OCI-M2 (cell line): ENCODE data around the gene PALLD.
A peak's percentile ranks its signal among the peaks of the same experiment; 100 is the strongest.

Experiments used
- DNase-seq: peaks from one replicate; lab custom pipeline; 2025; ENCODE audit not compliant: unreplicated experiment; lab: John Stamatoyannopoulos, UW

The PALLD gene

DNA sequence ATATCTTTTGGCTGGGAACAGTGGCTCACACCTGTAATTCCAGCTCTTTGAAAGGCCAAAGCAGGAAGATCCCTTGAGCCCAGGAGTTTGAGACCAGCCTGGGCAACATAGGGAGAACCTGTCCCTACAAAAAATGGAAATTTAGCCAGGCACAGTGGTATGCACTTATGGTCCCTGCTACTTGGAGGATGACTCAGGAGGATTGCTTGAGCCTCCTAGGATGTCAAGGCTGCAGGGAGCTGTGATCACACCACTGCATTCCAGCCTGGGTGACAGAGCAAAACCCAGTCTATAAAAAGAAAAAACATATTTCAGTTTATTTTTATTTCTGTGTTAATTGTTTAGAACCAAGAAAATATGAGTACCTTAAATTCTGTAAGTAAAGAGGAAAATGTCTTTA lies 389.5 kb downstream of the PALLD start:
- DNase-seq, result no peak

DNA sequence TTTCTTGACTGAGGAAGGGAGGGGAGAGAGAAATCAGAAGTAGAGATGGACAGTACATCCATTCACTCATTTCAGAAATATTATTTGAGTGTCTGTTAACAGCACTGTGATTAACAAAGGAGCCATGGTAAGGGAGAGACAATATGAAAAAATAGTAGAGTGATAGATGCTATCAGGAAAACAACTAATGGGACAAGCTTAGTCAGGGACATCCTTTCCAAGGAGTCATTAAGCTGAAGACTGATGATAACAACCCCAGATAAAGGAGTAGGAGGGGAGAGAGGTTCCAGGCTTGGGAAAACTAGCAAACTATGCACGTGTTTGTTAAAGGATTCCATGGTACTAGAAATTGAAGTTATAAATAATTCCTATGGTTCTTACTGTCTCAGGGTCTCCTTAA lies 391.0 kb downstream of the PALLD start:
- DNase-seq, result no peak

DNA sequence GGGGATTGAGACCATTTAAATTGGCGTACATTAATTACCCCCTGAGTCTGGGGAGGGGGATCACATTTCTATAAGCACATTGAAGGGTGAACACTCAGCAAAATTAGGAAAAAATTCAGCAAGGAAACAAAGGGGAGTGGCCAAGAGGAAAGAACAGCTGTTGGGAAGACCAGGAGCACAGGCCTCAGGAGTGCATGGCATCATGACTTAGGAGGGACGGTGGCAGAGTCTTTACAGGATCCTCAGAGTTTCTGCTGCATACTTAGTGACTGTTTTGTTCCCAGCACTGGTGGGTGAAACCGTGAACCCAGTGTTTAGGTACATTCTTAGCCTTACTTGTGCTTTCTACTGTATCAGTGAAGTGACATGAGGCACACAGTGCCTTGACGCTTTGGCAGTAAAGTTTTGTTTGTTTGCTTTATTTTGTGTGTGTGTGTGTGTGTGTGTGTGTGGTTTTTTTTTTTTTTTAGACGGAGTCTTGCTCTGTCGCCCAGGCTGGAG lies 391.9 kb downstream of the PALLD start:
- no peak for DNase-seq

DNA sequence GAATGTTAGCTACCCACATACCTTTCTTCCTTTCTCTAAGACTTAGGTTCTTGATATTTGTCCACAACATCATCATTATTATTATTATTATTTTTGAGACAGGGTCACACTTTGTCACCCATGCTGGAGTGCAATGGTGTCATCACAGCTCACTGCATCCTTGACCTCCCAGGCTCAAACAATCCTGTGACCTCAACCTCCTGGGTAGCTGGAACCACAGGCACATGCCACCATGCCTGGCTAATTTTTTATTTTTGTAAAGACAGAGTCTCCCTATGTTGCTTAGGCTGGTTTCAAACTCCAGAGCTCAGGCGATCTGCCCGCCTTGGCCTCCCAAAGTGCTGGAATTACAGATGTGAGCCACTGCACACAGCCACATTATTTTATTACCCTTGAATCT lies 394.2 kb downstream of the PALLD start:
- DNase-seq, result no peak

DNA sequence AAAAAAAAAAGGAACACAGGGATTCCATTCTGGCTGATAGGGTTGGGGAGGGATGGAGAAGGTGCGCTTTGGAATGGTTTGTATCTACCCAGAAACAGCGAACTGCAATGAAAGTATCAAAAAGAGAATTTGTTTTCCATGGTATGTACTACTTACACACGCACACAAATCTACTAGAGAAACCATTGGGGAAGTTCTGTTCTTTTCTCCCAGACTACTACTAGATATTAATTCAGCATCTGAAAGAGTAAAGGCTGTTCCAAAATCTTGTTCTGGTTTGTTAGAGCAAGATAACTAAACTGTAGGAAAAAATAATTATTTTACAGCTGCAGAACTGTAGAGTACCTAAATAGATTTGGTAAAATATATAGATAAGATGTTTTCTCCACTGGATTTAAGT lies 394.8 kb downstream of the PALLD start:
- DNase-seq, result no peak

DNA sequence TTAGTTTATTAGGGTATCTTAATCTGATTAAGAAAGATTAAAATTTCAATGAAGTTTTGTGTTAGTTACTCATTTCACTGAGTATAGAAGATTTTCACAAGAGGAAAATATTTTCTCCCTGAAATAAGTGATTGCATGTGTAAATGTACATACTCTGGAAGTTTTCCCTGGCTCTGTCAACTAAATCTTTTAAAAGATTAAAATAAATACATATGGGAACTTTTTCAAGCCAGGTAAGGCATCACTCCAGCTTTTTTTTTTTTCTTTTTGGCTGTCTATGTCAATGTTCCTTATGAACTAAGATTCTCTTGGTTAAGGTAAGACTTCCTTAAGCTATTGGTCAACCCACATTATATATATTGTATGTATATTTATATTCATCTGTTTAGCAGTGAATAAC lies 395.6 kb downstream of the PALLD start:
- DNase-seq, result no peak

DNA sequence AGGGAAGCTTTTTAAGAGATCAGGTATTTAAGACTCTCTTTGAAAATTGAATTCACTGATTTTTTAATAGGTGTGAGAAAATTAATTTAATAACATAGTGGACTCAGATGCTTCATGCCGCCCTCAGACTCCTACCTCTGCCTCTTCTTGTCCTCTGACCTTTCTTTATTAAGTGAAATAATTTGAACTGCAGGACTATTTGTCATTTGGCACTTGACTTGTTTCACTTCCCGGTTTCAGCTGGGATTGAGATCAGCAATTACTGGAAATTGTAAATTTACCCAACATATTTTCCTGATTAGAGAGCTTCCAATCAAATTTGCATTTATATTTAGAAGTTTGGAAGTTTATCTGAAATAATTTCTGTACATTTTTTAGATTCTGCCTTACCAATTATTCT lies 396.4 kb downstream of the PALLD start:
- DNase-seq, result no peak

DNA sequence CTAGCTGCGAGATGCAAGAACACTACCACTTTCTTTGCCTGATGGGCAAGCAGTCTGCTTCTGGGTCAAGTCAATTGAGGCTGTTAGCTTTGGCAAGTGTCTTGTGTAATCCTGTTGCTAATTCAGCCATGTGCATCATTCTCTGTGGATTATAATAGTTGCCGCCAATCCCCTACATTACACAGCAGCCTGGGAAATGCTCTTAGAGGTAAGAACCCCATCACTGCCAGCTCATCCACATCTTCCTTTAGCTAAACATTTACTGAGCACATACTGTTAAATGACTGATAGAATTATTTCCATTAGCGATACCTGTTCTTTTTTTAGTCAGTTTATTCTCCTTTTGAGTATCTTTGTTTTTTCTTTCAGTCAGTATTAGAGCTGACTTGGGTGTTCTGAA lies 397.0 kb downstream of the PALLD start:
- no peak for DNase-seq

DNA sequence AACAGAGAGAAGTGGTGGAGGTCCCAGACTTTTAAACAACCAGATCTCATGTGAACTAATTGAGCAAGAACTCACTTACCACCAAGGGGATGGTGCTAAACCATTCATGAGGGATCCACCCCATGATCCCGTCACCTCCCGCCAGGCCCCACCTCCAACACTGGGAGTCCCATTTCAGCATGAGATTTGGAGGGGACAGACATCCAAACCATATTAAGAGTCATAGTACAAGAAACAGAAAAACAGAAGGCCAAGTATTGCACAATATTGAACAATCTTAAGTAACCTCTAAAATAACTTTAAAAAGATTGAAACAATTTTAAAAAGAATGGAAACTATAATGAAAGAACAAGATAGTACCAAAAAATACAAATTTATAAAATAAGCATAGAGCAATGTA lies 403.2 kb downstream of the PALLD start:
- DNase-seq, result no peak

DNA sequence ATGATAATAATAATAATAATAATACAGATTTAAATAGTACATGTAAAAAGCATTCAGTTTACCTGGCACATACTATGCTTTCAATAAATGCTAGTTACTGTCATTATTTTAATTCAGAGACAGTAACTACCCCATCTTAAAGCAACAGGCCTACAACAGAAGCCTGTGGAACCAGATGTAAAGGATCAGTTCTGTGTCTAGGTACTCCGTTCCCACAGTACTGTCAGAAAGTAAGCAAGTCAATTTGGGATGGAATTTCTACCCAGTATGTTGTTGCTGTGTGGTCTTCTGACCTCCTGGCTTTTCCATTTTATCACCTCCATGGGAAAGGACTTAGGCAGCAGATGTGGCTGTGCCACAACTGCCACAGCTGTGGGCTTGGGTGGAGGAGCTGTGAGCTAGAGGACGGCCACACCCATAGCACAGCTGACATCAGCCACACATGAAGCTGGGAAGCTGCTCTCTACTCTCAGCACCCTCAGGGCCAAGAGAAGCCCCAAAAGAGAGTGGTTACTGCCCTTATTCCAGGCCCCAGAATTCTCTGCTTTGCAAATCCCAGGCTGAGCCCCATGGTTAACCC lies 410.4 kb downstream of the PALLD start:
- no peak for DNase-seq

DNA sequence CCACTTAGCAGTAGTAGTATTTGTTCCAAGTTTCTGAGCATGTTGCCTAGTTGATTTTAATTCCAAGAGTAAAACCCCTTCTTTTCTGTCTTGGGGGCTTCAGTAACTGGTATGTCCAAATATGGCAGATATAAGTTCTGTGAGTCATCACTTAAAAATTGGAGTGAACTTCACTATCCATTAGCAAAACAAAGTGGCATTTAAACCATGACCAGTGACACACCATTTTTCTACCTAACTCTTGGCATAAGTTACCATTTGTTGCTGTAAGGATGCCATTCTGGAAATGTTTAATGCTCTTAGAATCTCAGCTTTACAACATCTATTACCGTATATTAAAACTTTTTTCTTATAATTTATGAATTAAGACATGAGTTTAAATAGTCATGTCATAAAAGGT lies 411.2 kb downstream of the PALLD start:
- no peak for DNase-seq

DNA sequence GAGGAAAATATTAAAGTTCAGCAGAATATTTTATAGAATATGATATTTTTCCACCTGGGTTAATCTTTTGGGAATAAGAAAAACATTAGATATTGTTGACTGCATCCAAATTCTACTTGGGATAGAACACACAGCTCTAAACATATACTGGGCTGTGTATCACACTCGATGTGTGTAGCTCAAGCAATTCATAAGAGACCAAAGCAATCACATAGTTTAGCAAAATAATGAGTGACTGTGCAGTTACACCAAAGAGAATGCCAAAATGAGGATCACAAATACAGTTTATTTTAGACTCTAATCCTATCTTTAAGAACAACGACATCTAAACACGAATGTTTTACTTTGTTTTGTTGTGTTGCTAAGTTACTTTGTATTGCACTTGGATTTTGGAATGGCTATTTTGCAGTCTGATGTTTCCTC lies 412.0 kb downstream of the PALLD start:
- no peak for DNase-seq

DNA sequence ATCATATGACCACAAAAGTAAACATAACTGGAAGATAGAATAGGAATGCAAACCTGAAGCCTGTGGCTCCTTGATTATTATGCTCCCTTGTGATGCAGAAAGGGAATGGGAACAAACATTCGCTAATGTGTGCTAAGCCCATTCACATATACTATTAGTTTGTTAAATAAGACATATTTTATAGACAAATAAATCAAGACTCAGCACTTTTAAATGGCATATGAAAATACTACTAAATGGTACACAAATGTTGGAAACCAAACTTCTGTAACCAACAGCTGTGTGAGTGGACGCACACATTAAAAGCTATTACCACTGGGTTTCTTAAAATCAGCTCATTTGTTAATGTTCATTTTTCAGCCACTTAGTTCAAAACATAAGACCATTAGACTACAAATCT lies 417.2 kb downstream of the PALLD start:
- no peak for DNase-seq

DNA sequence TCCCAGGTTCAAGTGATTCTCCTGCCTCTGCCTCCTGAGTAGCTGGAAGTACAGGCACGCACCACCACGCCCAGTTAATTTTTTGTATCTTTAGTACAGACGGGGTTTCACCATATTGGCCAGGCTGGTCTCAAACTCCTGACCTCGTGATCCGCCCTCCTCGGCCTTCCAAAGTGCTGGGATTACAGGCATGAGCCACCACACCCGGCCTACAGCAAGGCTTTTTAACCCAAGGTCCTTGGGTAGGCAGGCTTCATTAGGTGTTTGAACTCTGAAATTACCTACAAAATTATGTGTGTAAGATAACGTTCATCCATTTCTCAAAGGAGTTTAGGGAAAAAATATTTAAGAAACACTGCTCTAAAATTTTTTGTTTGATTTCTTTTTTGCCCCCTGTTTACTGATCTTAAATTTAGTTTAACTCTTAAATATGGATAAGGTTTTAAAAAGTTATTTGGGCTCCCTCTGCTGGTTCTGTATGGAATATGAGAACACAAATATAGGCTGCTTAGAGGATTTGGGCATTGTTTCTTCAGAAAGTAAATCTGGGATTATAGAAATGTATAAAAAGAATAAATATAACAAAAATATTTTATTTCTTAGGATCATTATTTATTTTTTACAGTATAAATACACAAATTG lies 420.4 kb downstream of the PALLD start:
- DNase-seq, result no peak

DNA sequence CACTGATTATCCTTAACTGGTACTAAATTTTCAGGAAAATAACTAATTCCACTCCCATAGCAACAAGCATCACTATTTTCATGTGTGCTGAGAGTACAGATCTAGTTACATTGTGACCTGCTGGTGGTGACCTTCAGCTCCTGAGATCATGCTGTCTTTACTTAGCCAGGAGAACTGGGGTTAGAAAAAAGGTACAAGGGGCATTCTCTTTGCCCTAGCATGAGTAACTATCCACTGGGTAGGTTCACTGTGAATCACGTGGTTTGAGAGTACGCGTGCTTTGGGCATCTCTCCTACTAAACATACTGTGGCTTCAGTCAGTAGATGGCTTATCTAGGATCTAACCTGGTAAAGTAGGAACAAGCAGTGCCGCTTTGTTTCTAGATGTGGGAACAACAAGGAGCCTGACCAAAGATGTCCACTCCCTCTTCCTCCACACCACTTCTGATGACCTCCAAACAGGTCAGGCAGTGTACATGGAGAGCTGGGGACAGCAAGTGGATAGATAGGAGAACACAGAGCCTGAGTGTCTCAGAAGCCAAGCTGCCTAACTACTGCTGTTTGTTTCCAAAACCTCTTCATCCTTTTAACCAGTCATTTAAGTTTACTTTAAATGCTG lies 423.0 kb downstream of the PALLD start:
- DNase-seq, result no peak

DNA sequence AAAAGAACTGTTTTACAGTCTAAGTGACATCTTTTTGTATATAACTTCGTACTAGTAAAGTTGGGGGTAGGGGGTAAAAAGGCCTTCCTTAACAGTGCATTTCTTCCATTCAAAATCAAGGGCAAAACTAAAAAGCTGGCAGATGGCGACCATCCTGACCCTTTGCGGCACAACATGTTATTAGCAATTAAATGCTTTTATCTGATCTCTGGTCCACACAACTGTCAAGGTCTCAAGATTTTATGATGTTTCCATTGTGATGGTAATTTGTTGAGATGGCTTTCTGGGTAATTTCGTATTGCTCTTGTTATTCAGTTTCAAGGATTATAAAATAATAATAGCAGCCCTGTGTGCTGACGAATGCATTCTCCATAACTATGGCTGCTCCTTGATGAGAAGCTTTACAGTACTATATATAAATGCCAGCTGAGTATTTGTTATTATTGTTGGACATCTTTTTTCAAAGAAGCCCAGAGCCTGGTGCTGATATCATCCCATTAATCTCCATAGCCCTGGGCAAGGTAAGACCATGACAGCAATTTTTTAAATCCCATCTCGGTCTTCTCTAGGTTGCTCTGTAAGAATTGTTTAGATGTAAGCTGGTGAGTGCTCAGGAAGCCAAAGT lies 423.7 kb downstream of the PALLD start:
- DNase-seq, result no peak

DNA sequence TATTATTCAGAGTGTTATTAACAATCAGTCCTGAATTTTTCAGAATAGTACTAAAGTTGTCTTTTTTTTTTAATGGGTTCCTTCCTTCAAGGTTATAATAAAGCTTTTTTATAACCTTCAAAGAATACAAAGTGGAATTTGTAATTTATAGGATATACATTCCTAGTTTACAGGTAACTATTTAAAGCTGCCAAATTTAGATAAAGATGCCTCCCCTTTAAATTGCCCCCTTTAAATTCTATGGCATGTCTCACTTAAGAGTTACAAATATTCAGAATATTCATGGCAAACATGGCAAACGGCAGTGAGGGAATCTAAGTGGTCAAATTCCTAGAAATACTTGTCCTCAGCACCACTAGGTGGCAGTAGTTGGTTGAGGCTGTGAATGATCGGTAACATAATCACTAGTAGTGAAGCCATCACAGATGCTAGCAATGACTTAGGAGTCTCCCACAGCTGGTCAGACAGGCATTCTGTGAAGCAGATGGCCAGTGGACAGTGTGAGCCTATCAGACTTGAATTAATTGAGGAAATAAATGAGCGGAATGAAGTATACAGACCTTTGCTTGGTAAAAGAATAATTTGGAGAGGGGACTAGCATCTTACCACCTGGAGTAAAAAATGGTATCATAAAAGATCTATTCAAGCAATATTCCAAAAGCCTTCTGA lies 426.8 kb downstream of the PALLD start:
- peak; percentile 9 for DNase-seq

DNA sequence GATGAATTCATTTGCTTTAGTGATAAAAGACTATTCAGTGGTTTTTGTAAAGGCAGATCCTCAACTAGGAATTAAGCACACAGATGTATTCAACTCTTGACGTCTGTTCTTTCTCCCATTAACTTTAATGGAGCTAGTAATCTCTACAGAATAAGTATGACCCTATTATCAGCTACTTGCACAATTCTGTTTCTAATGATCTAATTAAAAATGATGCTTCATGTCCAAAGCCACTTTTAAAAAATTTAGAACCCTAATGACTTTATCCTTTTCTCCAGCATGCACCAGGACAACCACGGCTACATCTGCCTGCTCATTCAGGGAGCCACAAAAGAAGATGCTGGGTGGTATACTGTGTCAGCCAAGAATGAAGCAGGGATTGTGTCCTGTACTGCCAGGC lies 427.8 kb downstream of the PALLD start:
- no peak for DNase-seq

DNA sequence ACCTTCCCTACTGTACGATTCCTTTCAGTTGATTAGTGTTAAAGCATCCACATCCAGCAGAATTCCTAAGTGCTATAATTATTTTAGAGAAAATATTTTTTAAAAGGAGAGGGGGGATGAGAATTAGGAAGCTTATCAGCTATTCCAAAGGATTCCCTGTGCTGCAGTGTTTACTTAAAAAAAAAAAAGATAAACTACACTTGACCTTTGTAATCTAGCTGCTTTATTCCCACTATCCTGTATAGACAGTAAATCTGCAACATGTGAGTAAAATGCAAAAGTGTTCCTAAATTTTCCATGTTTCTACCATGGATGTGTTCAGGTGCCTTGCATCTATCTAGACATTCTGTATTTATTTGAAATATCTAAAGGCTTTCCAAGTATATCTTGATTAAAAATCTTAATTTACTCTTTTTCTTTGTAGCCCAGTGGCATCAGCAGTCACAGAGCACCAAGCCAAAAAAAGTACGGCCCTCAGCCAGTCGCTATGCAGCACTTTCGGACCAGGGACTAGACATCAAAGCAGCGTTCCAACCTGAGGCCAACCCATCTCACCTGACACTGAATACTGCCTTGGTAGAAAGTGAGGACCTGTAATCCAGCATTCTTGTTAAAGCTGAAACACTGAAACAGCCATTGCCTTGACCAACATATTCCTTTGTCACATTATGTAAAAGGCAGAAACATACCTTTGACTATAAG lies 429.1 kb downstream of the PALLD start:
- no peak for DNase-seq

DNA sequence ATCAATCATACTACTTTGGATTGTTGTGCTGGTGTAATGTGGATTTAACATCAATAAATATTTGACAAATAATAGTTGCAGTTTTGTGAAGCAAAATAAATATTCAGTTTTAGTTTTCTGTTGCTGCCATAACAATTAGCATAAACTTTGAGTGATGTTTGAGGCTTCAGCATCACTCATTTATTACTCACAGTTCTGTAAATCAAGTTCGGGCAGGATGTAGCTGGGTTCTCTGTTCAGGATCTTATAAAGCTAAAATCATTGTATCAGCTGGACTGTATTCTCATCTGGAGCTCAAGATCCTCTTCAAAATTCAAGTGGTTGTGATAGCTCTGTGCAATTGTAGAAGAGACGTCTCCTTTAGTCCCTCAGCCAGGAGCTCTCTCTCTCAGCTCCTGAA lies 431.5 kb downstream of the PALLD start:
- no peak for DNase-seq

DNA sequence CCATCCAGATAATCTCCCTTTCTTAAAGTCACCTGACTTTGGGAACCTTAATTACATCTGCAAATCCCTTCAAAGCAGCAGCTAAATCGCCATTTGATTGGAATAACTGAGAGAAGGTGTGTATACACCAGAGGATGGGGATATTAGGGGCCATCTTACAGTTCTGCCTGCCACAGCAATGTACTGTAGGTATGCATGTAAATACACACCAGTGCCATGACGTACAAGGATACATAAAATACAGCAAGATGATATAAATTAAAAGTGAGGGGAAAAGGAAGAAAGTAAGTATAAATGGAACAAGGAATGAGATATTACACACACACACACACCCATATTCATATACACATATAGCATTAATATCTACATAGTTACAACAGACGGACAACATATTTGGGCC lies 432.0 kb downstream of the PALLD start:
- no peak for DNase-seq
